ENCODE data around the gene MICALL1. TPM values are rescaled to one million over a fixed set of nuclear protein-coding genes. Genes with fewer than 3 reads are reported as not detected.
A peak's percentile ranks its signal among the peaks of the same experiment; 100 is the strongest.

MICALL1 gene
- total RNA-seq, 4 donors from 2014 or later = 26.8 to 87.2 (median 37.3) TPM

GRCh38 chr22:37976547-37976946, 70.5 kb downstream of the MICALL1 start:
- 88% methylated on average over 4 of the region's 4 CpGs; no CpG with 5 or more reads in 1 of the 2 donors for WGBS, 2 donors (ENCODE audit: low coverage in 1 of 2)
- no peak overlapping the region for H3K27ac ChIP-seq
- H3K27me3 ChIP-seq = no peaks in the 10 kb centered on the region
- H3K36me3 ChIP-seq = no peaks in the 10 kb centered on the region
- H3K9me3 ChIP-seq = no peaks in the 10 kb centered on the region
- no peak overlapping the region for H3K4me3 ChIP-seq
- no peak for DNase-seq
- peaks cover 0 to 10% (median 3%) of the 10 kb centered on the region in 4 donors for H3K4me1 ChIP-seq
- intact Hi-C loops (cut with DNase I; ENCODE audit: low total_unique reads) (no loop called here), in situ Hi-C loops (cut with MboI; ENCODE audit: low pct_ligation_motif_present in 1 of 4, low pct_unique_long_range_greater_than_20kb in 1 of 4, low sequenced_read_pairs in 3 of 4) (no loop called here)
- no peak for TF ChIP-seq EP300 (IDR thresholded peaks at IDR 0.05; ENCODE audit: low read depth)
- no peak for TF ChIP-seq POLR2AphosphoS5 (IDR thresholded peaks at IDR 0.05)
- TF ChIP-seq POLR2A (IDR thresholded peaks at IDR 0.05) = no peak
- no peak for TF ChIP-seq CTCF (IDR thresholded peaks at IDR 0.05)

- no peaks in the 10 kb centered on the region for H3K27me3 ChIP-seq
- no peak for DNase-seq
- in situ Hi-C loops (cut with MboI; ENCODE audit: low pct_ligation_motif_present in 1 of 4, low pct_unique_long_range_greater_than_20kb in 1 of 4, low sequenced_read_pairs in 3 of 4) = no loop called here
- peaks cover 0 to 17% (median 4%) of the 10 kb centered on the region in 4 donors for H3K4me1 ChIP-seq
- intact Hi-C loops (cut with DNase I; ENCODE audit: low total_unique reads) = no loop called here
- 60 to 83% methylated on average over 1 to 8 of the region's 8 CpGs for WGBS, 2 donors (ENCODE audit: low coverage in 1 of 2)
- H3K4me3 ChIP-seq = no peak overlapping the region
- no peaks in the 10 kb centered on the region for H3K36me3 ChIP-seq
- H3K9me3 ChIP-seq = no peaks in the 10 kb centered on the region
- TF ChIP-seq POLR2A (IDR thresholded peaks at IDR 0.05) = no peak
- TF ChIP-seq CTCF (IDR thresholded peaks at IDR 0.05) = no peak
- no peak for TF ChIP-seq EP300 (IDR thresholded peaks at IDR 0.05; ENCODE audit: low read depth)
- no peak for TF ChIP-seq POLR2AphosphoS5 (IDR thresholded peaks at IDR 0.05)
- no peak overlapping the region for H3K27ac ChIP-seq
Measured at GRCh38 chr22:37979782-37980181, 73.7 kb downstream of the MICALL1 start.

- no peak overlapping the region for H3K4me3 ChIP-seq
Measured at GRCh38 chr22:37981282-37982011, 75.3 kb downstream of the MICALL1 start.

More at GRCh38 chr22:37981282-37982011, 75.3 kb downstream of the MICALL1 start:
- intact Hi-C loops (cut with DNase I; ENCODE audit: low total_unique reads) (no loop called here), in situ Hi-C loops (cut with MboI; ENCODE audit: low pct_ligation_motif_present in 1 of 4, low pct_unique_long_range_greater_than_20kb in 1 of 4, low sequenced_read_pairs in 3 of 4) (no loop called here)
- peak; percentile 50 for DNase-seq
- Histone ChIP-seq H3K4me1 (peaks cover 0 to 17% (median 4%) of the 10 kb centered on the region in 4 donors), H3K36me3 (no peaks in the 10 kb centered on the region), H3K9me3 (no peaks in the 10 kb centered on the region), H3K27ac (peak overlapping the region in 3 of 4 donors; percentile 15 to 50 (median 33)), H3K27me3 (no peaks in the 10 kb centered on the region)
- WGBS, 2 donors (ENCODE audit: low coverage in 1 of 2) = 85 to 100% methylated on average over 2 to 6 of the region's 6 CpGs
- no peak for TF ChIP-seq CTCF (IDR thresholded peaks at IDR 0.05)
- TF ChIP-seq POLR2A (IDR thresholded peaks at IDR 0.05) = no peak
- no peak for TF ChIP-seq POLR2AphosphoS5 (IDR thresholded peaks at IDR 0.05)
- TF ChIP-seq EP300 (IDR thresholded peaks at IDR 0.05; ENCODE audit: low read depth) = no peak

All from transverse colon (tissue), 4 donors.